Measurements from ENCODE around the gene HNRNPLL. TPM values are rescaled to one million over a fixed set of nuclear protein-coding genes. Genes with fewer than 3 reads are reported as not detected.

Gene HNRNPLL
- total RNA-seq, 1 donor from 2014 or later, result 79.8 TPM

GRCh38 chr2:38600242-38600891 lies 2.4 kb downstream of the HNRNPLL start:
- TF ChIP-seq, protein P1, sequence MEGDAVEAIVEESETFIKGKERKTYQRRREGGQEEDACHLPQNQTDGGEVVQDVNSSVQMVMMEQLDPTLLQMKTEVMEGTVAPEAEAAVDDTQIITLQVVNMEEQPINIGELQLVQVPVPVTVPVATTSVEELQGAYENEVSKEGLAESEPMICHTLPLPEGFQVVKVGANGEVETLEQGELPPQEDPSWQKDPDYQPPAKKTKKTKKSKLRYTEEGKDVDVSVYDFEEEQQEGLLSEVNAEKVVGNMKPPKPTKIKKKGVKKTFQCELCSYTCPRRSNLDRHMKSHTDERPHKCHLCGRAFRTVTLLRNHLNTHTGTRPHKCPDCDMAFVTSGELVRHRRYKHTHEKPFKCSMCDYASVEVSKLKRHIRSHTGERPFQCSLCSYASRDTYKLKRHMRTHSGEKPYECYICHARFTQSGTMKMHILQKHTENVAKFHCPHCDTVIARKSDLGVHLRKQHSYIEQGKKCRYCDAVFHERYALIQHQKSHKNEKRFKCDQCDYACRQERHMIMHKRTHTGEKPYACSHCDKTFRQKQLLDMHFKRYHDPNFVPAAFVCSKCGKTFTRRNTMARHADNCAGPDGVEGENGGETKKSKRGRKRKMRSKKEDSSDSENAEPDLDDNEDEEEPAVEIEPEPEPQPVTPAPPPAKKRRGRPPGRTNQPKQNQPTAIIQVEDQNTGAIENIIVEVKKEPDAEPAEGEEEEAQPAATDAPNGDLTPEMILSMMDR (IDR thresholded peaks at IDR 0.05; ENCODE audit: partially characterized antibody, unreplicated experiment), result no peak
- H3K27ac Mint-ChIP-seq (ENCODE audit: unreplicated experiment), result peak overlapping the region; percentile 74
- peak overlapping the region; percentile 87 for H3K4me3 Mint-ChIP-seq (ENCODE audit: unreplicated experiment)
- peak; percentile 36 for DNase-seq
- H3K9me3 Mint-ChIP-seq (ENCODE audit: unreplicated experiment), result peaks cover 22% of the 10 kb centered on the region
- peaks cover 7% of the 10 kb centered on the region for H3K27me3 Mint-ChIP-seq (ENCODE audit: unreplicated experiment)
- no peaks in the 10 kb centered on the region for H3K36me3 Mint-ChIP-seq (ENCODE audit: unreplicated experiment)
- peaks cover 37% of the 10 kb centered on the region for H3K4me1 Mint-ChIP-seq (ENCODE audit: low read depth, unreplicated experiment)

- no peaks in the 10 kb centered on the region for H3K36me3 Mint-ChIP-seq (ENCODE audit: unreplicated experiment)
- H3K4me3 Mint-ChIP-seq (ENCODE audit: unreplicated experiment), result peak overlapping the region; percentile 87
- peaks cover 37% of the 10 kb centered on the region for H3K4me1 Mint-ChIP-seq (ENCODE audit: low read depth, unreplicated experiment)
Measured at GRCh38 chr2:38599706-38600105, 3.0 kb downstream of the HNRNPLL start.

DNA sequence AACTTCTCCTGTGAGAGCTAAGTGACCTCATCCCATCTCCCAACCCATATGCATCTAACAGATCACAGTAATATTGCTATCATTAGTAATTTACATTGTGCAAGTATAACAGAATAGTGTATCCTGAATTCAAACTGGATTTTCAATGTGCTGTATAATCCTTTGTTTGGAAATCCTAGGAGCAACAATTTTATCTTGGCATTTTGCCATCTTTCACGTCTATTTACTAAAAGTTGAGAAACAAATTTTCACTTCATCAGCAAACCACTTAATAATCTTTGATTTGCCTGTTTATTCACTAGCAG lies 3.8 kb downstream of the HNRNPLL start:
- Mint-ChIP-seq H3K27ac (ENCODE audit: unreplicated experiment) (peak overlapping the region; percentile 0), H3K36me3 (ENCODE audit: unreplicated experiment) (no peaks in the 10 kb centered on the region), H3K27me3 (ENCODE audit: unreplicated experiment) (peaks cover 5% of the 10 kb centered on the region), H3K4me1 (ENCODE audit: low read depth, unreplicated experiment) (peaks cover 35% of the 10 kb centered on the region), H3K4me3 (ENCODE audit: unreplicated experiment) (peak overlapping the region; percentile 39), H3K9me3 (ENCODE audit: unreplicated experiment) (peaks cover 18% of the 10 kb centered on the region)
- DNase-seq, result no peak
- TF ChIP-seq, protein P1 (IDR thresholded peaks at IDR 0.05; ENCODE audit: partially characterized antibody, unreplicated experiment), result no peak

More at GRCh38 chr2:38599706-38600105, 3.0 kb downstream of the HNRNPLL start:
- TF ChIP-seq, protein P1 (IDR thresholded peaks at IDR 0.05; ENCODE audit: partially characterized antibody, unreplicated experiment), result no peak
- H3K27me3 Mint-ChIP-seq (ENCODE audit: unreplicated experiment), result peaks cover 7% of the 10 kb centered on the region
- H3K9me3 Mint-ChIP-seq (ENCODE audit: unreplicated experiment), result peaks cover 22% of the 10 kb centered on the region
- DNase-seq, result no peak
- H3K27ac Mint-ChIP-seq (ENCODE audit: unreplicated experiment), result no peak overlapping the region

- peaks cover 12% of the 10 kb centered on the region for H3K9me3 Mint-ChIP-seq (ENCODE audit: unreplicated experiment)
- H3K36me3 Mint-ChIP-seq (ENCODE audit: unreplicated experiment), result no peaks in the 10 kb centered on the region
- no peaks in the 10 kb centered on the region for H3K27me3 Mint-ChIP-seq (ENCODE audit: unreplicated experiment)
- TF ChIP-seq, protein P1 (IDR thresholded peaks at IDR 0.05; ENCODE audit: partially characterized antibody, unreplicated experiment), result no peak
- H3K27ac Mint-ChIP-seq (ENCODE audit: unreplicated experiment), result peak overlapping the region; percentile 35
- H3K4me3 Mint-ChIP-seq (ENCODE audit: unreplicated experiment), result peak overlapping the region; percentile 39
- peaks cover 31% of the 10 kb centered on the region for H3K4me1 Mint-ChIP-seq (ENCODE audit: low read depth, unreplicated experiment)
- no peak for DNase-seq
Measured at GRCh38 chr2:38598200-38598990, 4.3 kb downstream of the HNRNPLL start.

GRCh38 chr2:38597115-38597514 lies 5.6 kb downstream of the HNRNPLL start:
- H3K36me3 Mint-ChIP-seq (ENCODE audit: unreplicated experiment), result no peaks in the 10 kb centered on the region
- TF ChIP-seq, protein P1 (IDR thresholded peaks at IDR 0.05; ENCODE audit: partially characterized antibody, unreplicated experiment), result no peak
- peak overlapping the region; percentile 5 for H3K4me3 Mint-ChIP-seq (ENCODE audit: unreplicated experiment)
- DNase-seq, result no peak
- peaks cover 10% of the 10 kb centered on the region for H3K9me3 Mint-ChIP-seq (ENCODE audit: unreplicated experiment)
- H3K27me3 Mint-ChIP-seq (ENCODE audit: unreplicated experiment), result no peaks in the 10 kb centered on the region
- H3K27ac Mint-ChIP-seq (ENCODE audit: unreplicated experiment), result no peak overlapping the region
- peaks cover 31% of the 10 kb centered on the region for H3K4me1 Mint-ChIP-seq (ENCODE audit: low read depth, unreplicated experiment)
